GM12872 (cell line): ENCODE measurements around the gene CD2AP.

ENCODE experiments used
- TF ChIP-seq, protein P1 (sequence below): IDR thresholded peaks from 3 replicates; pipeline ENCODE4 v1.5.1; 2011; ENCODE audit warnings: low read depth, mild to moderate bottlenecking, low read length, moderate library complexity; ENCODE audit not compliant: insufficient read depth

CD2AP gene

GRCh38 chr6:47438481-47439347 is 38.9 kb upstream of the CD2AP start:
- TF ChIP-seq, protein P1, sequence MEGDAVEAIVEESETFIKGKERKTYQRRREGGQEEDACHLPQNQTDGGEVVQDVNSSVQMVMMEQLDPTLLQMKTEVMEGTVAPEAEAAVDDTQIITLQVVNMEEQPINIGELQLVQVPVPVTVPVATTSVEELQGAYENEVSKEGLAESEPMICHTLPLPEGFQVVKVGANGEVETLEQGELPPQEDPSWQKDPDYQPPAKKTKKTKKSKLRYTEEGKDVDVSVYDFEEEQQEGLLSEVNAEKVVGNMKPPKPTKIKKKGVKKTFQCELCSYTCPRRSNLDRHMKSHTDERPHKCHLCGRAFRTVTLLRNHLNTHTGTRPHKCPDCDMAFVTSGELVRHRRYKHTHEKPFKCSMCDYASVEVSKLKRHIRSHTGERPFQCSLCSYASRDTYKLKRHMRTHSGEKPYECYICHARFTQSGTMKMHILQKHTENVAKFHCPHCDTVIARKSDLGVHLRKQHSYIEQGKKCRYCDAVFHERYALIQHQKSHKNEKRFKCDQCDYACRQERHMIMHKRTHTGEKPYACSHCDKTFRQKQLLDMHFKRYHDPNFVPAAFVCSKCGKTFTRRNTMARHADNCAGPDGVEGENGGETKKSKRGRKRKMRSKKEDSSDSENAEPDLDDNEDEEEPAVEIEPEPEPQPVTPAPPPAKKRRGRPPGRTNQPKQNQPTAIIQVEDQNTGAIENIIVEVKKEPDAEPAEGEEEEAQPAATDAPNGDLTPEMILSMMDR = no peak

GRCh38 chr6:47439348-47439668 is 38.3 kb upstream of the CD2AP start:
- TF ChIP-seq, protein P1 = no peak

DNA sequence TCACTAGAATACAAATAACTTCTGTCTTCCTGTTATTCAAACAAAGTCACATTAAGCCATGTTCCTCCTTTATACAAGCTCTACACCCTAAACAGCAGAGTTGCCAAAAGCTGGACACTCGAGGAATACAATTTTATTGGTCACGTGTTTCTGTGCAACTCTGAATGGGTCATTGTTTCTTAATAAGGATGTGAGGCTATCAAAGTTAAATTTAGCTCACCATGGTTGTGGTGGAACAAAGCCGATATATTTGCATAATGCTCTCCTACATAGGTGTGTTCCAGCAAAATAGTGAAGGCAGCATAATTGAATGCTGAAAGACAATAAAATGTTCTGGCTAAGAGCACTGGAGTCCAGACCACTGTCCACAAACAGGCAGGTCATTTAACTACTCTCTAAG is 36.9 kb upstream of the CD2AP start:
- TF ChIP-seq, protein P1 = no peak

GRCh38 chr6:47446669-47447330 is 30.8 kb upstream of the CD2AP start:
- TF ChIP-seq, protein P1 = no peak

GRCh38 chr6:47447722-47448121 is 29.9 kb upstream of the CD2AP start:
- TF ChIP-seq, protein P1 = no peak

GRCh38 chr6:47451162-47451561 is 26.4 kb upstream of the CD2AP start:
- TF ChIP-seq, protein P1 = no peak

GRCh38 chr6:47452899-47453298 is 24.7 kb upstream of the CD2AP start:
- TF ChIP-seq, protein P1 = no peak
